Activated B cell treated with CpG ODN at 0.5 μM for 24 hours (primary cell): ENCODE data around the gene NOS1AP. TPM values are rescaled to one million over a fixed set of nuclear protein-coding genes. Genes with fewer than 3 reads are reported as not detected.

Experiments
- ATAC-seq: fragments of 200-7000 bp; cut with Tn5 transposase; one replicate; pipeline ENCODE4 v1.10.0; 2021; ENCODE audit warnings: low read depth, mild to moderate bottlenecking, moderate library complexity
- CTCF ChIA-PET: fragments of 350-600 bp; sonication (Branson Sonifier 250); formaldehyde crosslinking; loops from one replicate; lab custom pipeline; 2021; ENCODE audit warnings: antibody characterized with exemption; lab: Charles Lee
- POLR2A ChIA-PET: fragments of 350-600 bp; sonication (Branson Sonifier 250); formaldehyde crosslinking; loops from one replicate; lab custom pipeline; 2021; ENCODE audit warnings: antibody characterized with exemption; lab: Charles Lee
- DNase-seq: peaks from one replicate; pipeline ENCODE4 v3.0.0; 2022
- H3K27ac Mint-ChIP-seq: one replicate; pipeline ENCODE4 v1.8.0; 2020; ENCODE audit warnings: mixed read lengths
- H3K27me3 Mint-ChIP-seq: one replicate; pipeline ENCODE4 v1.8.0; 2021; ENCODE audit warnings: mixed read lengths
- H3K36me3 Mint-ChIP-seq: one replicate; pipeline ENCODE4 v1.8.0; 2021; ENCODE audit warnings: low read depth, mixed read lengths
- H3K4me1 Mint-ChIP-seq: one replicate; pipeline ENCODE4 v1.8.0; 2021; ENCODE audit warnings: mixed read lengths
- H3K4me3 Mint-ChIP-seq: one replicate; pipeline ENCODE4 v1.8.0; 2020; ENCODE audit warnings: mild to moderate bottlenecking, mixed read lengths
- H3K9me3 Mint-ChIP-seq: one replicate; pipeline ENCODE4 v1.8.0; 2020; ENCODE audit warnings: mixed read lengths
- CTCF ChIP-seq: fragments of 200-600 bp; IDR thresholded peaks from one replicate; pipeline ENCODE4 v1.8.0; 2022; ENCODE audit warnings: antibody characterized with exemption, mild to moderate bottlenecking
- intact Hi-C: fragments of 100-400 bp; cut with micrococcal nuclease; formaldehyde crosslinking; loops from one replicate; pipeline ENCODE4 v1.15.1; 2024
- total RNA-seq: library from RNA; stranded (reverse); gene quantifications from 2 replicates; pipeline ENCODE4 v1.2.3, GENCODE V29; 2022

NOS1AP gene
- total RNA-seq, 1 donor from 2014 or later, result not detected

- H3K9me3 Mint-ChIP-seq, result no peaks in the 10 kb centered on the region
- no peak for DNase-seq
- TF ChIP-seq CTCF, result no peak
- ChIA-PET CTCF (no interaction called here), POLR2A (no interaction called here)
- H3K27ac Mint-ChIP-seq, result no peak overlapping the region
- ATAC-seq, result no peak
- intact Hi-C loops, result no loop called here
- H3K4me3 Mint-ChIP-seq, result no peak overlapping the region
- H3K4me1 Mint-ChIP-seq, result no peaks in the 10 kb centered on the region
- peaks cover 13% of the 10 kb centered on the region for H3K27me3 Mint-ChIP-seq
- no peaks in the 10 kb centered on the region for H3K36me3 Mint-ChIP-seq
These were observed 144.7 kb downstream of the NOS1AP start for GRCh38 chr1:162214202-162214601.

DNA sequence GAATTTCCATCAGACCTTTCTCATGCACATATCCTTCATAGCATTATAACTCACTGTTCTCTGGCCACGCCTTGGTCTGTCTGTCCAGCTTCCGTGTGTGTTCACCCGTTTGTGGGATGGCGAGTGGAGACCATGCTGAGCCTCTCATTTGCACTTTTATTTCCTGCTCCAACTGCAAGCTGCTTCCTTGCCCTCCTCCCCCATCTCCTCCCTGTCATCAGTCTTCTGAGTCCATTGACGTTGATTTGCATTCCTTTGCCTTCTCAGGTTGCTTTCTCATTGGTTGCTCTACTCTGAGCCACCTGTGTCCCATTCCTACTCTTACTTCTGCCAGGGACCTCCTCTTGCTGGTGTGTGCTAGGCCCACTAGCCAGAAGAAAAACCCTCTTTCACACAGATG lies 146.4 kb downstream of the NOS1AP start:
- Mint-ChIP-seq H3K4me1 (no peaks in the 10 kb centered on the region), H3K36me3 (no peaks in the 10 kb centered on the region), H3K9me3 (no peaks in the 10 kb centered on the region), H3K4me3 (no peak overlapping the region), H3K27me3 (peaks cover 20% of the 10 kb centered on the region), H3K27ac (no peak overlapping the region)
- intact Hi-C loops, result no loop called here
- no peak for DNase-seq
- no peak for TF ChIP-seq CTCF
- no peak for ATAC-seq
- ChIA-PET CTCF (no interaction called here), POLR2A (no interaction called here)

DNA sequence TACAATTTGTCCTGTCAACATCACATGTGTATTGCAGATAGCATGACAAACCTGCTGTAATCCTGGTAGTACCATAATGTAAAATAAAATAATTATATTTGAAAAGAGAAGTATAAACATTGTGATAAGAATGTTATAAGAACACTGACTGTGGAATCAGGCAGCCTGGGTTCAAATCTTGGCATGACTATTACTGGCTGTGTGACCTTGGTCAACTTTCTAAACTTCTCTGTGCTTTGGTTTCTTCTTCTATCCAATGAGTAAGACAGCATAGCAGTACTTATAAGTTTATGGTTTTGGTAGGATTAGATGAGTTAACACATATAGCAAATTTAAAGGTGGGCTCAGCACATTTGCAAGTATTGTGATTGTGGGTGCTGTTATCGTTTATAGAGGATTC lies 147.1 kb downstream of the NOS1AP start:
- ChIA-PET CTCF (no interaction called here), POLR2A (no interaction called here)
- intact Hi-C loops, result no loop called here
- H3K36me3 Mint-ChIP-seq, result no peaks in the 10 kb centered on the region
- no peak overlapping the region for H3K4me3 Mint-ChIP-seq
- H3K9me3 Mint-ChIP-seq, result no peaks in the 10 kb centered on the region
- peaks cover 20% of the 10 kb centered on the region for H3K27me3 Mint-ChIP-seq
- H3K4me1 Mint-ChIP-seq, result no peaks in the 10 kb centered on the region
- DNase-seq (no peak), ATAC-seq (no peak)
- no peak for TF ChIP-seq CTCF
- no peak overlapping the region for H3K27ac Mint-ChIP-seq

DNA sequence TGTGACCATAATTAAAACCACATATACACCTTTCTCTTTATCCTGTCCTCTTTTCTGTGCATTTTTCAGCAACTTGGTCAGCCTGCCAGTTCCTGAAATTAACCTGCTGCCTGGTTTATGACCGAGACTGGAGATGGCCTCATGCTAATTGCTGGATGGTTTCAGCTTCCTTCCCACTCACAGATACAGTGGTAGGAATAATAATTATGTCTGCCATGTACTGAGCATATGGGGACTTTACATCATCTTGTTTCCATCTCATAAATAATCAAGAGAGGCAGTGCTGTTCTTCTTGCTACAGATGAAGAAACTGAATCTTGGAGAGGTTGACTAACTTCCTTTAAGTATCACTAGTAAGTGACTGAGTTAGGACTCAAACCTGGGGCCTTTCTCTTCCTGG lies 148.2 kb downstream of the NOS1AP start:
- DNase-seq (no peak), ATAC-seq (no peak)
- Mint-ChIP-seq H3K4me3 (no peak overlapping the region), H3K36me3 (no peaks in the 10 kb centered on the region), H3K27me3 (peaks cover 17% of the 10 kb centered on the region), H3K27ac (no peak overlapping the region), H3K4me1 (no peaks in the 10 kb centered on the region), H3K9me3 (no peaks in the 10 kb centered on the region)
- intact Hi-C loops, result no loop called here
- CTCF ChIA-PET, result no interaction called here
- TF ChIP-seq CTCF, result no peak
- POLR2A ChIA-PET, result no interaction called here

- POLR2A ChIA-PET, result no interaction called here
- ATAC-seq (no peak), DNase-seq (no peak)
- intact Hi-C loops, result no loop called here
- peaks cover 17% of the 10 kb centered on the region for H3K27me3 Mint-ChIP-seq
- H3K27ac Mint-ChIP-seq, result no peak overlapping the region
- CTCF ChIA-PET, result interaction anchor here (0.8 kb wide), 1 partner anchor 17 kb away, joined by 3 read pairs; no protein-coding TSS in a partner anchor
- H3K36me3 Mint-ChIP-seq, result no peaks in the 10 kb centered on the region
- H3K4me3 Mint-ChIP-seq, result no peak overlapping the region
- TF ChIP-seq CTCF, result no peak
- no peaks in the 10 kb centered on the region for H3K4me1 Mint-ChIP-seq
- H3K9me3 Mint-ChIP-seq, result no peaks in the 10 kb centered on the region
These were observed 149.1 kb downstream of the NOS1AP start for GRCh38 chr1:162218546-162218945.
